B cell (primary cell): ENCODE results near the gene IPO5. TPM values are rescaled to one million over a fixed set of nuclear protein-coding genes. Genes with fewer than 3 reads are reported as not detected.

Source experiments
- ATAC-seq: fragments of 200-7000 bp; cut with Tn5 transposase; one replicate; pipeline ENCODE4 v1.10.0; 2021; ENCODE audit warnings: low read depth, mild to moderate bottlenecking, moderate number of reproducible peaks, moderate library complexity
- CTCF ChIA-PET: fragments of 350-600 bp; sonication (Branson Sonifier 250); formaldehyde crosslinking; loops from one replicate; lab custom pipeline; 2021; ENCODE audit warnings: antibody characterized with exemption, inconsistent platforms; lab: Charles Lee
- POLR2A ChIA-PET: fragments of 350-600 bp; sonication (Branson Sonifier 250); formaldehyde crosslinking; loops from one replicate; lab custom pipeline; 2021; ENCODE audit warnings: antibody characterized with exemption; lab: Charles Lee
- DNase-seq: peaks from one replicate; pipeline ENCODE4 v3.0.0; 2013
- H2AFZ ChIP-seq: 2 replicates; pipeline ENCODE4 v1.6.1; 2012; ENCODE audit warnings: mild to moderate bottlenecking, low read depth, low read length; ENCODE audit not compliant: insufficient read depth, poor library complexity, severe bottlenecking
- H3K27ac ChIP-seq, 2 donors: 1 replicate in 1 of 2; 2 replicates in 1 of 2; pipeline ENCODE4 v1.5.1; 2012 to 2013; ENCODE audit warnings: low read length in 2 of 2, mild to moderate bottlenecking in 2 of 2, moderate library complexity in 1 of 2
- H3K27me3 ChIP-seq, 4 experiments: fragments of 200-600 bp in 1 of 4; sonication (generic) in 1 of 4; replicated peaks in 1 of 4; 1 replicate in 2 of 4; 2 replicates in 2 of 4; pipeline versions ENCODE4 v1.6.1 to v1.7.0; 2013 to 2016; ENCODE audit warnings: low read length in 3 of 4, mild to moderate bottlenecking in 2 of 4, mixed read lengths in 1 of 4, moderate library complexity in 1 of 4; ENCODE audit not compliant: insufficient read depth in 4 of 4, control insufficient read depth in 3 of 4; ENCODE audit errors: control extremely low read depth in 1 of 4
- H3K36me3 ChIP-seq, 2 experiments: replicated peaks in 1 of 2; 1 replicate in 1 of 2; 2 replicates in 1 of 2; pipeline versions ENCODE4 v1.6.1 to v1.7.1; 2013; ENCODE audit warnings: low read length in 1 of 2; ENCODE audit not compliant: insufficient read depth in 2 of 2, control insufficient read depth in 1 of 2; ENCODE audit errors: control extremely low read depth in 1 of 2, extremely low read depth in 1 of 2
- H3K4me1 ChIP-seq, 2 donors: fragments of 200-600 bp in 1 of 2; sonication (generic) in 1 of 2; 1 replicate in 1 of 2; 2 replicates in 1 of 2; pipeline versions ENCODE4 v1.5.1 to v1.6.1; 2013 to 2017; ENCODE audit warnings: low read length in 2 of 2; ENCODE audit not compliant: control insufficient read depth in 2 of 2, insufficient read depth in 2 of 2
- H3K4me2 ChIP-seq: replicated peaks from 2 replicates; pipeline ENCODE3; 2012; ENCODE audit warnings: mild to moderate bottlenecking, low read depth, low read length; ENCODE audit not compliant: poor library complexity, severe bottlenecking
- H3K4me3 ChIP-seq, 5 experiments: fragments of 200-600 bp in 1 of 5; sonication (generic) in 1 of 5; 1 replicate in 3 of 5; 2 replicates in 2 of 5; pipeline versions ENCODE4 v1.5.1 to v1.7.0; 2011 to 2016; ENCODE audit warnings: low read length in 4 of 5, mild to moderate bottlenecking in 4 of 5, low read depth in 2 of 5, control low read depth in 1 of 5, moderate library complexity in 1 of 5; ENCODE audit not compliant: insufficient read depth in 1 of 5; ENCODE audit errors: control extremely low read depth in 1 of 5, extremely low read depth in 1 of 5
- H3K79me2 ChIP-seq: fragments of 200-600 bp; sonication (generic); one replicate; pipeline ENCODE4 v1.6.0; 2016; ENCODE audit warnings: low read length; ENCODE audit not compliant: control insufficient read depth, insufficient read depth
- H3K9ac ChIP-seq: fragments of 200-600 bp; sonication (generic); 2 replicates; pipeline ENCODE4 v1.6.1; 2017; ENCODE audit warnings: mild to moderate bottlenecking, low read length, moderate library complexity
- H3K9me3 ChIP-seq, 3 donors: one replicate each; pipeline versions ENCODE4 v1.6.1 to v1.7.1; 2013; ENCODE audit warnings: low read length in 2 of 3; ENCODE audit not compliant: control insufficient read depth in 2 of 3, insufficient read depth in 1 of 3; ENCODE audit errors: control extremely low read depth in 1 of 3
- H4K20me1 ChIP-seq: 2 replicates; pipeline ENCODE4 v1.6.0; 2012; ENCODE audit warnings: mild to moderate bottlenecking, low read length; ENCODE audit not compliant: insufficient read depth, control insufficient read depth, poor library complexity, severe bottlenecking
- H3K27ac Mint-ChIP-seq: one replicate; pipeline ENCODE4 v1.8.0; 2021; ENCODE audit warnings: mixed read lengths
- H3K27me3 Mint-ChIP-seq: one replicate; pipeline ENCODE4 v1.8.0; 2021; ENCODE audit warnings: mixed read lengths
- H3K4me1 Mint-ChIP-seq: one replicate; pipeline ENCODE4 v1.8.0; 2021; ENCODE audit warnings: mixed read lengths
- H3K4me3 Mint-ChIP-seq: one replicate; pipeline ENCODE4 v1.8.0; 2021; ENCODE audit warnings: mixed read lengths
- H3K9me3 Mint-ChIP-seq: one replicate; pipeline ENCODE4 v1.8.0; 2022; ENCODE audit warnings: mixed read lengths; ENCODE audit not compliant: insufficient read depth
- CTCF ChIP-seq: fragments of 200-600 bp; IDR thresholded peaks from one replicate; pipeline ENCODE4 v1.8.0; 2022; ENCODE audit warnings: antibody characterized with exemption, mild to moderate bottlenecking
- EZH2 ChIP-seq: IDR thresholded peaks from 2 replicates; pipeline ENCODE4 v1.6.1; 2012; ENCODE audit warnings: borderline replicate concordance, low read depth, mild to moderate bottlenecking, moderate library complexity, low read length; ENCODE audit not compliant: insufficient read depth, poor library complexity, severe bottlenecking
- WGBS: methylation state at CpG from one replicate; pipeline ENCODE4 v1.1.5; 2013; ENCODE audit warnings: missing lambda C conversion rate; ENCODE audit not compliant: insufficient coverage; 5-methylcytosine and 5-hydroxymethylcytosine counted together
- intact Hi-C: fragments of 100-400 bp; cut with micrococcal nuclease; formaldehyde crosslinking; loops from one replicate; pipeline ENCODE4 v1.10.0; 2022
- polyA minus RNA-seq: library from RNA; depleted of rRNA, polyadenylated mRNA; stranded (reverse); fragments of >200 nt; gene quantifications from 2 replicates; pipeline ENCODE4 v1.2.3, GENCODE V29; 2012
- polyA plus RNA-seq: library from polyadenylated mRNA; depleted of rRNA; stranded (reverse); fragments of >200 nt; gene quantifications from 2 replicates; pipeline ENCODE4 v1.2.3, GENCODE V29; 2012
- total RNA-seq, 2 donors: library from RNA; stranded (reverse); fragments of 120-200 nt in 1 of 2; gene quantifications; 1 replicate in 1 of 2; 2 replicates in 1 of 2; pipeline versions ENCODE4 v1.2.3 to v1.2.4, GENCODE V29; 2013 to 2022

IPO5 gene
- 76.4 and 84.1 TPM in 2 replicates for total RNA-seq
- 61.3 TPM for total RNA-seq (2013)
- polyA plus RNA-seq, result 25.9 and 35.6 TPM in 2 replicates
- polyA minus RNA-seq, result 61.6 and 88.0 TPM in 2 replicates

GRCh38 chr13:97953376-97953970 is at the start of gene IPO5:
Gene IPO5, plus strand, starts transcription at chr13:97953675. Its CDS starts 23,022 bp downstream, at chr13:97976697.
- H3K27me3 Mint-ChIP-seq, result peaks cover 4% of the 10 kb centered on the region
- H3K79me2 ChIP-seq, result no peaks in the 10 kb centered on the region

More at GRCh38 chr13:97953376-97953970, at the start of gene IPO5:
- Histone ChIP-seq H3K4me1 (no peaks in the 10 kb centered on the region), H3K27me3 (no peaks in the 10 kb centered on the region), H3K4me3 (no peak within 1 kb of the TSS), H3K9me3 (peaks cover 0 to 7% (median 2%) of the 10 kb centered on the region in 3 donors), H2AFZ (no peak within 1 kb of the TSS), H3K9ac (no peak within 1 kb of the TSS), H3K36me3 (no peaks in the 10 kb centered on the region), H4K20me1 (no peaks in the 10 kb centered on the region), H3K27ac (no peak within 1 kb of the TSS), H3K4me2 (no peak within 1 kb of the TSS)
- Mint-ChIP-seq H3K4me3 (no peak within 1 kb of the TSS), H3K4me1 (peaks cover 2% of the 10 kb centered on the region), H3K27ac (no peak within 1 kb of the TSS), H3K9me3 (peaks cover 4% of the 10 kb centered on the region)
- CTCF ChIA-PET, result no interaction called here
- intact Hi-C loops, result no loop called here
- POLR2A ChIA-PET, result no interaction called here
- DNase-seq, result no peak
- ATAC-seq, result no peak
- WGBS, result 71% methylated on average over 4 of the region's 10 CpGs
- TF ChIP-seq CTCF (no peak), EZH2 (no peak)
